Measurements from ENCODE around the gene IQSEC1.

IQSEC1 gene

GRCh38 chr3:12938258-12938711 is 134.9 kb downstream of the IQSEC1 start:
- Mint-ChIP-seq H3K27ac (no peak overlapping the region), H3K36me3 (ENCODE audit: low read depth) (peaks cover 11% of the 10 kb centered on the region), H3K9me3 (no peaks in the 10 kb centered on the region), H3K4me3 (no peak overlapping the region), H3K4me1 (ENCODE audit: low read depth) (no peaks in the 10 kb centered on the region), H3K27me3 (ENCODE audit: low read depth) (no peaks in the 10 kb centered on the region)
- DNase-seq (ENCODE audit: low spot score), result no peak

- Mint-ChIP-seq H3K4me3 (no peak overlapping the region), H3K27ac (no peak overlapping the region), H3K36me3 (ENCODE audit: low read depth) (peaks cover 14% of the 10 kb centered on the region), H3K27me3 (ENCODE audit: low read depth) (no peaks in the 10 kb centered on the region), H3K4me1 (ENCODE audit: low read depth) (no peaks in the 10 kb centered on the region), H3K9me3 (no peaks in the 10 kb centered on the region)
- no peak for DNase-seq (ENCODE audit: low spot score)
Observed at GRCh38 chr3:12935861-12936830, 137.1 kb downstream of the IQSEC1 start.

GRCh38 chr3:12935023-12935860 is 138.0 kb downstream of the IQSEC1 start:
- no peak overlapping the region for H3K4me3 Mint-ChIP-seq
- H3K9me3 Mint-ChIP-seq, result no peaks in the 10 kb centered on the region
- H3K27ac Mint-ChIP-seq, result no peak overlapping the region
- H3K36me3 Mint-ChIP-seq (ENCODE audit: low read depth), result peaks cover 13% of the 10 kb centered on the region
- no peak for DNase-seq (ENCODE audit: low spot score)
- no peaks in the 10 kb centered on the region for H3K27me3 Mint-ChIP-seq (ENCODE audit: low read depth)
- no peaks in the 10 kb centered on the region for H3K4me1 Mint-ChIP-seq (ENCODE audit: low read depth)

- H3K36me3 Mint-ChIP-seq (ENCODE audit: low read depth), result peaks cover 8% of the 10 kb centered on the region
Observed at GRCh38 chr3:12934431-12934830, 138.8 kb downstream of the IQSEC1 start.

GRCh38 chr3:12933901-12934300 is 139.3 kb downstream of the IQSEC1 start:
- Mint-ChIP-seq H3K4me1 (ENCODE audit: low read depth) (no peaks in the 10 kb centered on the region), H3K4me3 (no peak overlapping the region), H3K9me3 (no peaks in the 10 kb centered on the region), H3K36me3 (ENCODE audit: low read depth) (peaks cover 7% of the 10 kb centered on the region), H3K27ac (no peak overlapping the region), H3K27me3 (ENCODE audit: low read depth) (no peaks in the 10 kb centered on the region)
- DNase-seq (ENCODE audit: low spot score), result no peak

More at GRCh38 chr3:12934431-12934830, 138.8 kb downstream of the IQSEC1 start:
- no peak overlapping the region for H3K4me3 Mint-ChIP-seq
- no peak overlapping the region for H3K27ac Mint-ChIP-seq
- H3K27me3 Mint-ChIP-seq (ENCODE audit: low read depth), result no peaks in the 10 kb centered on the region
- no peak for DNase-seq (ENCODE audit: low spot score)
- H3K9me3 Mint-ChIP-seq, result no peaks in the 10 kb centered on the region
- no peaks in the 10 kb centered on the region for H3K4me1 Mint-ChIP-seq (ENCODE audit: low read depth)

GRCh38 chr3:12932754-12933153 is 140.5 kb downstream of the IQSEC1 start:
- Mint-ChIP-seq H3K27ac (no peak overlapping the region), H3K4me3 (no peak overlapping the region), H3K9me3 (no peaks in the 10 kb centered on the region), H3K27me3 (ENCODE audit: low read depth) (no peaks in the 10 kb centered on the region), H3K36me3 (ENCODE audit: low read depth) (peaks cover 5% of the 10 kb centered on the region), H3K4me1 (ENCODE audit: low read depth) (no peaks in the 10 kb centered on the region)
- no peak for DNase-seq (ENCODE audit: low spot score)

- Mint-ChIP-seq H3K4me3 (no peak overlapping the region), H3K36me3 (ENCODE audit: low read depth) (peaks cover 5% of the 10 kb centered on the region), H3K9me3 (no peaks in the 10 kb centered on the region), H3K27me3 (ENCODE audit: low read depth) (no peaks in the 10 kb centered on the region), H3K4me1 (ENCODE audit: low read depth) (no peaks in the 10 kb centered on the region), H3K27ac (no peak overlapping the region)
- DNase-seq (ENCODE audit: low spot score), result no peak
Observed at GRCh38 chr3:12932347-12932746, 140.9 kb downstream of the IQSEC1 start.

- Mint-ChIP-seq H3K27ac (no peak overlapping the region), H3K9me3 (no peaks in the 10 kb centered on the region), H3K4me1 (ENCODE audit: low read depth) (no peaks in the 10 kb centered on the region), H3K36me3 (ENCODE audit: low read depth) (peaks cover 5% of the 10 kb centered on the region), H3K4me3 (no peak overlapping the region), H3K27me3 (ENCODE audit: low read depth) (no peaks in the 10 kb centered on the region)
- DNase-seq (ENCODE audit: low spot score), result no peak
Observed at GRCh38 chr3:12931273-12931905, 141.8 kb downstream of the IQSEC1 start.

- H3K27me3 Mint-ChIP-seq (ENCODE audit: low read depth), result no peaks in the 10 kb centered on the region
- no peak overlapping the region for H3K4me3 Mint-ChIP-seq
- H3K27ac Mint-ChIP-seq, result no peak overlapping the region
- no peaks in the 10 kb centered on the region for H3K9me3 Mint-ChIP-seq
- no peaks in the 10 kb centered on the region for H3K4me1 Mint-ChIP-seq (ENCODE audit: low read depth)
- no peak for DNase-seq (ENCODE audit: low spot score)
- peaks cover 5% of the 10 kb centered on the region for H3K36me3 Mint-ChIP-seq (ENCODE audit: low read depth)
Observed at GRCh38 chr3:12929801-12930200, 143.4 kb downstream of the IQSEC1 start.

- no peak overlapping the region for H3K27ac Mint-ChIP-seq
- no peak for DNase-seq (ENCODE audit: low spot score)
- no peaks in the 10 kb centered on the region for H3K9me3 Mint-ChIP-seq
- H3K4me3 Mint-ChIP-seq, result no peak overlapping the region
- H3K27me3 Mint-ChIP-seq (ENCODE audit: low read depth), result no peaks in the 10 kb centered on the region
- H3K36me3 Mint-ChIP-seq (ENCODE audit: low read depth), result peaks cover 6% of the 10 kb centered on the region
- H3K4me1 Mint-ChIP-seq (ENCODE audit: low read depth), result no peaks in the 10 kb centered on the region
Observed at GRCh38 chr3:12926660-12927059, 146.6 kb downstream of the IQSEC1 start.

- no peaks in the 10 kb centered on the region for H3K9me3 Mint-ChIP-seq
- H3K36me3 Mint-ChIP-seq (ENCODE audit: low read depth), result peaks cover 8% of the 10 kb centered on the region
- DNase-seq (ENCODE audit: low spot score), result no peak
- H3K4me3 Mint-ChIP-seq, result no peak overlapping the region
- H3K27me3 Mint-ChIP-seq (ENCODE audit: low read depth), result no peaks in the 10 kb centered on the region
- no peaks in the 10 kb centered on the region for H3K4me1 Mint-ChIP-seq (ENCODE audit: low read depth)
- no peak overlapping the region for H3K27ac Mint-ChIP-seq
Observed at GRCh38 chr3:12925648-12926047, 147.6 kb downstream of the IQSEC1 start.

GRCh38 chr3:12924437-12924836 is 148.8 kb downstream of the IQSEC1 start:
- Mint-ChIP-seq H3K27me3 (ENCODE audit: low read depth) (no peaks in the 10 kb centered on the region), H3K27ac (no peak overlapping the region), H3K36me3 (ENCODE audit: low read depth) (peaks cover 8% of the 10 kb centered on the region), H3K4me1 (ENCODE audit: low read depth) (no peaks in the 10 kb centered on the region), H3K4me3 (no peak overlapping the region), H3K9me3 (no peaks in the 10 kb centered on the region)
- no peak for DNase-seq (ENCODE audit: low spot score)

- H3K27ac Mint-ChIP-seq, result no peak overlapping the region
- no peaks in the 10 kb centered on the region for H3K9me3 Mint-ChIP-seq
- peaks cover 8% of the 10 kb centered on the region for H3K36me3 Mint-ChIP-seq (ENCODE audit: low read depth)
- no peaks in the 10 kb centered on the region for H3K4me1 Mint-ChIP-seq (ENCODE audit: low read depth)
- H3K4me3 Mint-ChIP-seq, result no peak overlapping the region
- DNase-seq (ENCODE audit: low spot score), result no peak
- no peaks in the 10 kb centered on the region for H3K27me3 Mint-ChIP-seq (ENCODE audit: low read depth)
Observed at GRCh38 chr3:12922881-12923431, 150.3 kb downstream of the IQSEC1 start.
